ENCODE data around the gene LRRC3B.
"Not testable (repeated sequence)": the region's sequence is repeated elsewhere in the genome, so short reads cannot be mapped to it uniquely, and the experiment has no call there.

Gene LRRC3B, protein sequence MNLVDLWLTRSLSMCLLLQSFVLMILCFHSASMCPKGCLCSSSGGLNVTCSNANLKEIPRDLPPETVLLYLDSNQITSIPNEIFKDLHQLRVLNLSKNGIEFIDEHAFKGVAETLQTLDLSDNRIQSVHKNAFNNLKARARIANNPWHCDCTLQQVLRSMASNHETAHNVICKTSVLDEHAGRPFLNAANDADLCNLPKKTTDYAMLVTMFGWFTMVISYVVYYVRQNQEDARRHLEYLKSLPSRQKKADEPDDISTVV

GRCh38 chr3:26622621-26623418 is at the start of gene LRRC3B:
LRRC3B (plus strand) TSS chr3:26622772; CDS start chr3:26709673, 86,901 bp downstream.
- DNase-seq: peak; percentile 33

GRCh38 chr3:26574766-26575165 is 47.8 kb upstream of the LRRC3B start:
- DNase-seq: no peak

DNA sequence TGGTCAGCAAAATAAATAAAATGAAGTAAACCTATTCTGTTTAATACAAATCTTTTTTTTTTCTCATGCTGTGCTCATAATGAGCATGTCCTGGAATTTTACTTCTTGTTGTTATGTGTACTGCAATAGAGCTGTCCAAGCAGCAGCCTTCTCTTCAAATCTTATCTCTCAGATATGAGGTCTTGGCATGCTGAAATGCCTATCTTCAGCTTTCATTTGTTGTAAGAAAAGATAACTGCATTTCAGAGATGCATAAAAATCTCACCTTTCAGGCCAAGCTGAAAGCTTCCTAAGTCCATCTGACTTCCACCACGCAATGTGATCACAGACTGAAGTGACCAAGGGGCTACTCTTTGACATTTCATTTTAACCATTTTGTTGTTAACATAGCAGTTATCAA is 43.5 kb upstream of the LRRC3B start:
- DNase-seq: no peak

- no peak for DNase-seq
Observed at GRCh38 chr3:26587571-26587970, 35.0 kb upstream of the LRRC3B start.

- DNase-seq: no peak
Observed at GRCh38 chr3:26588931-26589330, 33.6 kb upstream of the LRRC3B start.

DNA sequence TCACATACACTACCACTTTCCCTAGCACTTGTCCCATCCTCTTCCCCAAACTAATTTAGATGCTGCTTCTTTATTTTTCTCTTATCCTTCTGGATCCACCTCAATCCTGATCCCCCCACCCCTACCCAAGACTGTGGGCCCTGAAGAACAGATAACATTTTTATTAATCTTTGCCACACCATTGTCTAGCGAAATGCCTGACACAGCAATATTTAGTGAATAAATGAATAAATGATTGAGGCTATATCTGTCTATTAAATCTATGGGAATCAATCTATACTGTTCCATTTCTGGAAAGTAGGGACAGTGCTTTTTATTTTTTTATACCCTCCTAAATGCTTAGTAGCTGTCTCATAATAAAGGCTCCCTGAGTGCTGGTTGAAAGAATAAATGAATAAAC is 32.9 kb upstream of the LRRC3B start:
- DNase-seq: no peak

- no peak for DNase-seq
Observed at GRCh38 chr3:26590919-26591484, 31.6 kb upstream of the LRRC3B start.

DNA sequence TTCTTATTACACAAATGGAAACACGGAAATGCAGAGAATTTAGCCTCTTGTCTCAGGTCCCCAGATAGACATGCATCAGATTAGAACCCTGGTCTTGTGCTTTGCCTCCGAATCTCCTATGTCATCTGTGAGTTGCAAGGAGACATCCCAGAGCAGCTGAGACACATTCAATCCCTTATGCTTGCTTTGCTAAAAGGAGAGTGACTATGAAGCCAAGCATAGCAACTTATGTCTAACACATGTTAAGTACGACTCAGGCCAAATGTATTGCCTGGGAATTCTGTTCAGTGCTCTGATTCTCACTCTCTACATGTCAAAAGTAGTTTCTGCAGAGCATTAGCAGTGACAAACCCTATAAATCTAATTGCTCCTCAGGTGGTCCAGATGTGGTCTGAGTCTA is 30.6 kb upstream of the LRRC3B start:
- no peak for DNase-seq

DNA sequence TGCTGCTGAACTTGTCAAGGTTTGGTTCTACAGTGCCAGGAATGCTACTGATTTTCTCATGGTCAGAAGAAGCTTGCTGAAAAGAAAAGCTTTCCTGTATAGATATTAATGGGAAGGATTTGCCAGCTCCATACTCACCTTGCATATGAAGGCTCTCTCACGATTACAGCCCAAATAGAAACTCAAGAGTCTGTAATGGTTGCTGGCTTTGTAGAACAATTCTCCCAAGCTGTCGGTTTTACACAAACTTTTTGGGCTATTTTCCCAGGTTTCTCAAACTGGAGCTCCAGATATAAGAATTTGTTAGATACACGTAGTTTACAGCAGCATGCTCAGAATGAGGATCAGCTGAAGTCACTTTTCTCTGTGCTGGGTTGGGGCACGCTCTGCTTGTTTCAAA is 30.1 kb upstream of the LRRC3B start:
- DNase-seq: no peak

DNA sequence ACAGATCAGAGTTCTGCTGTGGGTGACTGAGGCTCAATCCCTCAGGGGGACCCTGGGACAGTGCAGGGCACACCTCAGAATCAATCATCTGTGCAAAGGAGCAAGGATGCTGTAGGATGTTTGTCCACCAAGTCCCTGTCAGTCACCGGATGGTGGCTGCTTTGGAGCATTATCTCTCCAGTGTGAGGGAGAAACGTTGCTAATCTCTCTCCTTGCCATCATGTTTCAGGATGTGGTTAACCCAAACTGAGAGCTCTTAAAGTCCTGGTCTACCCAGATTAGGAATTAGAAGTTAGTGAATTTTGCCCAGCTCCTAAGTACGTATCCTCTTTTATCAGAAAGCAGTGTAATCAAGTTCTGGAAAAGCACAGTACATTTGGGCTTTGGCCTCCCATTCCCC is 26.2 kb upstream of the LRRC3B start:
- DNase-seq: no peak

DNA sequence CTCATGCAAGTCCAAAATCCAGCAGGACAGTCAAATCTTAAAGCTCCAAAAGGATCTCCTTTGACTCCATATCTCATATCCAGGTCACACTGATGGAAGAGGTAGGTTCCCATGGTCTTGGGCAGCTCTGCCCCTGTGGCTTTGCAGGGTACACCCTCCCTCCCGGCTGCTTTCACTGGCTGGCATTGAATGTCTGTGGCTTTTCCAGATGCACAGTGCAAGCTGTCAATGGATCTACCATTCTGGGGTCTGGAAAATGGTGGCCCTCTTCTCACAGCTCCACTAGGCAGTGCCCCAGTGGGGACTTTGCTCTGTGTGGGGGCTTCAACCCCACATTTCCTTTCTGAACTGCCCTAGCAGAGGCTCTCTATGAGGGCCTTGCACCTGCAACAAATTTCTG is 19.3 kb upstream of the LRRC3B start:
- not testable (repeated sequence) for DNase-seq

- DNase-seq: not testable (repeated sequence)
Observed at GRCh38 chr3:26603771-26604170, 18.8 kb upstream of the LRRC3B start.

DNA sequence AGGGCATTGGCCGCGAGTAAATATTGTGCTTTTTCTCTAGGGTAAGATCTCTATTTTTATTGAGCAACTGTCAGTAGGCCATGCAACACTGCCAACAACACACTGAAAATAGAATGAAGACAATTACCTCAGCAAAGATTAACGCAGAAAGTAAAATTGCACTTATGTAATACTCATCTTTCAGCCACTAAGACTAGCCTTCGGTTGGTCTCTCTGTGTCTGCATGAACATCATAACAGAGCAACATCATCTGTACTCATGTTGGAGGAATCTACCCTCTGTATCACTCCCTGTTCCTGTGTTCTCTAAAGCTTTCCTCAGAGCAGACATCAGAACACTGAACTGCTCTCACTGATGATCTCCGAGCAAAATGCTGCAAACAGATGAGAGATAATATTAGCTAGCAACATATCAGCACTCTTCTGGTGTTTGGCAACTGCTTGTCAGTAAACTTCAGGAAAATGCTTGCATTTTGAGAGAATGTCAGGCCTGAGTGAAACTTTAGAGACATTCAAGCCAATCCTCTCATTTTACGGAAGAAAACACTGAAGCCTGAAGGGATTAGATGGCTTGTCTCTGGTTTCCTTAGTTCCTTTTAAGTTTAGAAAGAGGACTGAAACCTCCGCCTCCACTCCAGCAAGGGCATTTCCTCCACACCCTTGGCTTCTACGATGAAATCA is 8.4 kb upstream of the LRRC3B start:
- DNase-seq: no peak

GRCh38 chr3:26621176-26621575 is 1.4 kb upstream of the LRRC3B start:
- DNase-seq: no peak

- DNase-seq: no peak
Observed at GRCh38 chr3:26621906-26622620, 509 bp upstream of the LRRC3B start.

- DNase-seq: no peak
Observed at GRCh38 chr3:26623419-26624208, 1.0 kb downstream of the LRRC3B start.

DNA sequence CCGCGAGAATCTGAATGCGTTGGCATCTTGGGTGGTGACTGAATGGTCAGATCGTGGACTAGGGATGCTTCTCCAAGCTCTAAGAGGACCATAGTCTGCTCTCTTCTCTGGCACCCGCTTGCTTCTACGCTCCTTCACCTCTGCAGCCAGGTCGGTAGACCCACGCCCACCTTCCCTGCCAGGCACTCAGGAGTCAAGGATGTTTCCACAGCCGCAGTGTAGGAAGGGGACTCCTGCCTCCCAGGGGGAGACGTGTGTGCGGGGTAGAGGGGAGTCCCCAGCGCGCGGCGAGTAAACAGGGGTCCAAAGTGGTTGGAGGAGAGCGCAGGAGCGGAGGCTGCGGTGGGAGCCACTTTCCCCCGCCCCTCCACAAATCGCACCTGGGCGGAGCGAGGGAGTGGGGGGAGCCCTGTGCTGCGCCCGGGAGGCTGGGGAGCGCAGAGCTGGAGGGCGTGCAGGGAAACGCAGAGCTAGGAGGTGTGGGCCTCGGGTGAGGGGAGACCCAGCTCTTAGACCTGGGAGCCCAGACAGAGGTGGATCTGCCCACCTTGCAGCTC is 1.7 kb downstream of the LRRC3B start:
- no peak for DNase-seq

DNA sequence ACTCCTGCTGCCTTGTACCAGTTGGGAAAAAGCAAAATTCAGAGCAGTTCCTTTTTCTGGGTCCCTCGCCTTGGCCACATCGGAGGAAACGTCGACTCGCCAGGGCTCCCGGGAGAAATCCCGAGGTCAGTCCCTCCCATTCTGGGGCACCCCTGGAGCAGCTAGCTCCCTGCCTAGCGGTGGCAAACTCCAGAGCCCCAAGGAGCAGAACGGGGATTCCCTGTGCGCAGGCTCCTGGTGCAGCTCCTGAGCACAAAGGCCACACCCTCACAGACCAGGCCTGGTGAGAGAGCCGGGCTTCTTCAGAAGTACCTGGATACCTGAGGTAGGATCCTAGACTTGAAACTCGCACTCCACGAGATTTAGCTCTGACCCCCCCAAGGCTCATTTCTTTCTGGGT is 2.6 kb downstream of the LRRC3B start:
- DNase-seq: no peak

- no peak for DNase-seq
Observed at GRCh38 chr3:26627080-26627479, 4.5 kb downstream of the LRRC3B start.

DNA sequence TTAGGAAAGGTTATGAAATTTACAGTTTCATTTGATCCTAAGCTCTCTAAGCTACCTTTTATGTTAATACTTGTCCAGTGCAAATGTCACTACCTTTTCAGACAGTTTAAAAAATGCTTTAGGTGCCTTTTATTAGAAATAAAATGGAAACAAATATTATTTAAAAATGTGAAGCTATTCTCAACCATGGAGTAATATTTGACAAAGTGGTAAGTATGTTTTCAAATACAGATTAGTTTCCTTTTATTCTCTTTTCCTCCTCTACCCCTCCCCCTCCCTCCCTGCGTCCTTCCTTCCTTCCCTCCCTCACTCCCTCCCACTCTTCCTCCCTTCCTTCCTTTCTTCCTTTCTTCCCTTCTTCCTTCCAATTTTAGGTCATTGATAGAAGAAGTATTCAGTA is 6.3 kb downstream of the LRRC3B start:
- no peak for DNase-seq

DNA sequence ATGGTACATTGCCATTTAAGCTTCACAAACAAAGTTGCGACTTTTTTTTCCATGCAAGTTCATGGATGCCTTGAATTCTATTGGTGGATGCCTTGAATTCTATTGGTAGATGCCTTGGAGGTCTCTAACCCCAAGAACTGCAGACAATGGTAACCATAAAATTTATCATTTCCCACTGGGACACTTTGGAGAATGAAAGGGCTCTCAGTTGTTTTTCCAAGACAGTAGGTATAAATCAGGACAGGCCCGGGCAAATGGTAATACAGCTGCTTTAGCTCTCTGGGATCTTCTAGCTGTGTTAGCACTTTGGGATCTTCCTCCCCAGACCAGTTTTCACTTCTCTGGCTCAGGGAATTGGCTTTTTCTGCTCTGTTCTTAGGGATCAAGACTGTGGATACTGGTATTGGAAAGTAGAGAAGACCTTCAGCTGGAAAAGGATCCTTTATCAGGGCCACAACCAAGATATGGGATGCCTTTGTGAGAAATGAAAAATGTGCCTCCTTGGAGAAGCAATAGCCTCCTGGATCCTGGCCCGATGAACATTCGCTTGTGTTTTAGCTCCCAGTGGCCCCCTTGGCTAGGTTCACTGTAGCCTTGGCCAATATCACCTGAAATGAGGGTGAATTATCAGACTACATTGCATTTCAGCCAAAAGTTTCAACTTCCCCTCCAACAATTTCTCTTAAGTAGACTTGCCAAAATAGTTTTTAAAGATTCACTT is 8.3 kb downstream of the LRRC3B start:
- DNase-seq: no peak
